ENCODE results near the gene CDK18.
"Not testable (repeated sequence)": the region's sequence is repeated elsewhere in the genome, so short reads cannot be mapped to it uniquely, and the experiment has no call there.

CDK18 gene

DNA sequence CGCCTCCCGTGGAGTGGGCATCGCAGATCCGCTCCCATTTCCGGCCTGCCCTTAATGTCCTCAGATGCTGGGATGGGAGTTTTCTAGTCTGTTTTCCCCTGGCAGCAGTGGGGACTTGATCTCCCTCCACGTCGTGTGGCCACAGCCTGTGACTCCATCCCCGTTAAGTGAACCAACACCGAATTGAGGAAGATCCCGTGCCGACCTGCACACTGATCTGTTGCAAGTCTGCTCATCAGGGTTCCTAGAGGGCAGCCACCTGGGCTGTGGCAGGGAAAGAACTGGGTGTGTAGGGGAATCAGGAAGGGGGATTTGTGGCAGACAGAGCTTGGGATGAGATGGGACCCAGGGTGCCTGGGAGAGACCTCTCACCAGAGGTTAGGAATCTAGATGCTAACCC is 23.3 kb upstream of the CDK18 start:
- no peak for DNase-seq (ENCODE audit: low spot score)

- DNase-seq (ENCODE audit: low spot score): no peak
Observed at GRCh38 chr1:205481629-205482151, 22.8 kb upstream of the CDK18 start.

GRCh38 chr1:205482587-205482986 is 21.9 kb upstream of the CDK18 start:
- DNase-seq (ENCODE audit: low spot score): not testable (repeated sequence)

DNA sequence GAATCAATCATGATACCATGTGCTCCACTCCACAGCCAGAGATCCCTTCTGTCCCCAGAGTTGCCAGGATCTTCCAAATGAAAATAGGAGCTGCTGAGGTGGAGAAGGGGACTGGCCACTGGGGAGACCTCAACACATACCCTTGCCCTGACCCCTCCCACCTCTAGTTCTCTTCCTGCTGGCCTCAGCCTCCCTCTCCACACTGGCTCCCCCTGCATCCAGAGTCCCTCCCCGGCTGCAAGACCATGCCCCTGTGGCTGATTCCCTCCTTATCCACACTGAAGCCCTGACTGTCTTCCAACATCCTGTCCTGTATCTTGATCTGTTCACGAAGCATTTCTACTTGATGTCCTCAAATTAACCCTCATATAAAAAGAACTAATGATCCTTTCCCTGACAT is 21.1 kb upstream of the CDK18 start:
- no peak for DNase-seq (ENCODE audit: low spot score)

- DNase-seq (ENCODE audit: low spot score): peak; percentile 87
Observed at GRCh38 chr1:205484985-205485967, 19.2 kb upstream of the CDK18 start.

DNA sequence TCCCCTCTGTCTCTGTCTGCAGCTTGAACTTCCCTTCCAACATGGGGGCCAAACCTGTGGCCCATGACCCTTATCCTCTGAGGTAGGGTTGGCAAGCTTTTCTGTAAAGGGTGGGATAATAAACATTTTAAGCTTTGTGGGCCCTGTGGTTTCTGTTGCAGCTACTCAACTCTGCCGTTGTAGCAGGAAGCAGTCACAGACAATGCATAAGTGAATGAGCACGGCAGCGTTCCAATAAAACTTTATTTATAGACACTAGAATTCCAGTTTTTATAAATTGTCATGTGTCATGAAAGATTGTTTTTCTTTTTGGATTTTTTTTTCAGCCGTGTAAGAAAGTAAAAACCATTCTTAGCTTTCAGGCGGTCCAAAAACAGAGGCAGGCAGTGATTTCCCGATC is 18.2 kb upstream of the CDK18 start:
- no peak for DNase-seq (ENCODE audit: low spot score)

GRCh38 chr1:205488074-205488723 is 16.3 kb upstream of the CDK18 start:
- peak; percentile 80 for DNase-seq (ENCODE audit: low spot score)

- DNase-seq (ENCODE audit: low spot score): no peak
Observed at GRCh38 chr1:205491794-205492193, 12.7 kb upstream of the CDK18 start.

- no peak for DNase-seq (ENCODE audit: low spot score)
Observed at GRCh38 chr1:205492201-205492667, 12.2 kb upstream of the CDK18 start.

GRCh38 chr1:205492774-205493173 is 11.7 kb upstream of the CDK18 start:
- DNase-seq (ENCODE audit: low spot score): no peak

GRCh38 chr1:205493241-205494085 is 11.0 kb upstream of the CDK18 start:
- DNase-seq (ENCODE audit: low spot score): peak; percentile 83

DNA sequence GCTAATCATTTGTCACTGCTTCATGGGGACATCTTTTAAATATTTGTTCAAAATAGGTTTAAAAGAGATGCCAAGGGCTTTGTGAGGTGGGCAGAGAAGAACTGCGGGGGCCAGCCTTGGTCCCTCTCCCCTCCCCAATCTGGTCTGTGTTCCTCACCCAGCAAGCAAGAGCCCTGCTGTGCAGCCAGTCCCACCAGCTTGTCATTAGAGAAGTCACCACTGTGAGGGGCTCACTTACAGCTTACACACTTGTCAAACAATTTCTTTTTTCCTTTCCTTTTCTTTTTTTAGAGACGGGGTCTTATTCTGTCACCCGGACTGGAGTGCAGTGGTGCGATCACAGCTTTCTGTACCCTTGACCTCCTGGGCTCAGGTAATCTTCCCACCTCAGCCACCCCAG is 10.4 kb upstream of the CDK18 start:
- no peak for DNase-seq (ENCODE audit: low spot score)

- no peak for DNase-seq (ENCODE audit: low spot score)
Observed at GRCh38 chr1:205495237-205495823, 9.1 kb upstream of the CDK18 start.

DNA sequence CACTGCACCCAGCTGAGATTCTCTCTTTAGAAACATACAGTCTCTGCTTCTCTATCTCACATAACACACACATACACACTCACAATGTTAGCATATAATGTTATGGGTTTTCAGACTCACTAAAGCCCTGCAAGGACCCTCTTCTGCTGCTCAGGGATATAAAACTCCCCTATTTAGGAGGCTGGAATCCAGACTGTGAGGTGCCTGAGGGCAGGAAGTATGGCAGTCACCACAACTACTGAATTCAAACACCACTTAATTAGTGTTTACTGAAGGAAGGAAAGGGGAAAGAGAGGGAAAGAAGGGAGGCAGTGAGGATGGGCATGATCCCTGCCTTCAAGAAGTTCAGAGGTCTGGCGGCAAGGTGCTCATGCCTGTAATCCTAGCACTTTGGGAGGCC is 7.8 kb upstream of the CDK18 start:
- DNase-seq (ENCODE audit: low spot score): no peak

- no peak for DNase-seq (ENCODE audit: low spot score)
Observed at GRCh38 chr1:205497351-205497750, 7.1 kb upstream of the CDK18 start.

- no peak for DNase-seq (ENCODE audit: low spot score)
Observed at GRCh38 chr1:205499789-205500188, 4.7 kb upstream of the CDK18 start.

- DNase-seq (ENCODE audit: low spot score): no peak
Observed at GRCh38 chr1:205500240-205501233, 3.9 kb upstream of the CDK18 start.

GRCh38 chr1:205502111-205502810 is 2.2 kb upstream of the CDK18 start:
- DNase-seq (ENCODE audit: low spot score): no peak

GRCh38 chr1:205502992-205503391 is 1.5 kb upstream of the CDK18 start:
- no peak for DNase-seq (ENCODE audit: low spot score)

Measured in AG08396 (cell line).